ENCODE measurements around the gene FHIT.
A peak's percentile ranks its signal among the peaks of the same experiment; 100 is the strongest.

The FHIT gene

DNA sequence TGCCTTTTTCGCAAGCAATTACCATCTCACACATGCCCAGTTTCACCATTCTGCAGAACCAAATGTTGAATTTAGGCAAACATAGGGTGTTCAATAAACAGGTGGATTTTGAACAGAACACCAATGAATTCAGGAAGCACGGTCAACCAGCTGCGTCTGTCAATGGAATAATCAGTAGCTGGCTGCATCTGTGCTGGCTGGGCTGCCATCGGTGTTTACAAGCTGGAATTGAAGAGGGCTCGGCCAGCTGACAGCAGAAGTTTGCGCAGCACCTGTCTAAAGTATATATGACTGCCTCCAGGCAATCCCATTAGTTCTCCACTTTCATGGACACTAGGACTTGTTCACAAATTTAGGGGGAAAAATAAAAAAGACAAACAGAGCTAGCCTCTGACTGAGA is 1205.0 kb downstream of the FHIT start:
- DNase-seq (ENCODE audit: low read depth) = no peak

DNA sequence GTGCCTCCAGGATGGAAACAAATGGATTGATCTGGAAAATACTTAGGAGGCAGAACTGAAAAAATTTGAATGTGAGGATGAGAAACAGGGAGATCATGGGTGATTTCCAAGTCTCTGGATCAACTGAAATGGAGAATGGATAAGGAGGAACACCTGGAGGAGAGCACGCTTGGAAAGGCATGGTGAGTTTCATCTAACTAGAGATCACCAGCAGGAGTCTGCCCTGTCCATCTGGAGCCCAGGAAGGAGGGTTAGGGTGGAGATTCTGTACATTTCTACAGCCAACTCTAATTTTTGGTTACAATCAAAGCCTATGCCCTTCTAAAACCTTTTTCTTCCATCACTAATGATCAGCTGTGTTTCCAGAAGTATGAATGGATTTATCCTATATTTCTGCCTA is 1205.6 kb downstream of the FHIT start:
- DNase-seq (ENCODE audit: low read depth) = no peak

DNA sequence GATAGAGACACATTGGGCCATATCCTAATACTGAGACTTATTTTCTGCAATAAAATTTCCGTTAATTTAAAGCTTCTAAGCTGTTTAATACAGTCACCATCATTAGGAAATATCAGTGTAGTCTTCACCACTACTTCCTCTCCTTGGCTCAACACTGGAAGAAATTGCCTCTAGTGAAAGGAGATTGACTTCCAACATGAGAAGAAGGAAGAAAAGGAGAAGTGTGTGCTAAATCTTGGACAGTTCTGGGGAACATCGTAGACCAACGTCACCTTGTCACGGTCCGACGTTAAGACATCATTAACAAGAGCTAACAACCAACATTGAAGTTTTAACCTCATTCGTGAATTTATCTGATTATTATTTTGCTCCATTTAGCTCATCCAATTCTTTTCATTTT is 1214.4 kb downstream of the FHIT start:
- no peak for DNase-seq (ENCODE audit: low read depth)

DNA sequence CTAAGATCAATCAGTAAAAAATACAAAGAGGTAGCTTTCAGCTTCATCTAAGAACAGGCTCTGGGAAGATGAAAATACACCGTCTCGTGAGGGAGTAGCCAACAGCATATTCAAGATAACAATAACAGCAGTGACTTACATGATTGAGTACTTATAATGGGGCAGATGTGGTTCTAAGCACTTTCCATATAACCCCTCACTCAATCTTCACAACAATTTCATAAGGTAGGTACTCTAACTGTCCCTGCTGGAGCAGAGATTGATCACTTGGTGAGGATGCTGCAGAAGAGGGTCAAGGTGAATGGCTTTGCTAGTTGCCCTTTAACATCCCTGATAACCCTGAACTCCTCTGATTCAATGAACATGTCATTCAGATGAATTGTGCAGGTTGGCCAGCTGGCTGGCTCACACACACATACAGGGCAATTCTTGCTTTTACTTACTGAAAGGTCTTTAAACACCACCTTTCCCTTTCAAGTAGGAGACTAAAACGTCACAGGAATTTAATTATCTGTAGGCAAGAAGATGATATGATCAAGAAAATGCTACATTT is 1217.3 kb downstream of the FHIT start:
- DNase-seq (ENCODE audit: low read depth) = no peak

DNA sequence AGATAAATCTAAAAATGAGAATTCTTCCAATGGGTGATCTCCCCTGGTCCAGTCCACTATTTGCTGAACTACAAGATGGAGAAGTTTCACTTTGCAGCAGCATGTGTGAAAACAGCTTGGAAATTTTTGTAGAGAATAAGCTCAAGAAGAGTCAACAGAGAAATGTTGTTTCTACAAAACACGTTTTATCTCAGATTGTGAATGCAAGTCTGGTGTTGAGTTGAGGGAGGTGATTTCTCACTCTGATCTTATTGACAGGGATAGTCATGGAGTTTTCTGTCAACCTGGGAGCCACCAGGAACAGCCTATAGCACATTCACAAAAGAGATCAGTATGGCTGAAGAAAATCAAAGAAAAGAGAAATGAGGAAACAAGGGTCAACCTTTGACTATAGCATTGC is 1220.3 kb downstream of the FHIT start:
- no peak for DNase-seq (ENCODE audit: low read depth)

DNA sequence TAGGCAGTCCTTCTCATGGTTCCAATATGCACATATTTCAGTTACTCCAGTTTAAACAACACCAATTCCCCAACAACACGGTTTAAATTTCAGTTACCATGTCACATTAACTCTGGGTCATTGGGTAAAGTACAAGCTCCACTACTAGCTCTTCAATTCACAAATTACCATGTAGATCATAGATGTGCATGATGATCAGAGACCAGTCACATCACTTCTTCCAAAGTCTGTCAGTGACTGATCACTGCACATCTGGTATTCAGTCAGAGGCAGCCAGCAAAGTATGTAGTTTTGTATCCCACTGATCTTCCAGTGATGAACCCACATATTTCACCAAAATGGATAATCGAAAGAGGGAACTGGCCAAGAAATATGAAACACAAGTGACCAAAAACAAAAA is 1223.0 kb downstream of the FHIT start:
- DNase-seq (ENCODE audit: low read depth) = no peak

DNA sequence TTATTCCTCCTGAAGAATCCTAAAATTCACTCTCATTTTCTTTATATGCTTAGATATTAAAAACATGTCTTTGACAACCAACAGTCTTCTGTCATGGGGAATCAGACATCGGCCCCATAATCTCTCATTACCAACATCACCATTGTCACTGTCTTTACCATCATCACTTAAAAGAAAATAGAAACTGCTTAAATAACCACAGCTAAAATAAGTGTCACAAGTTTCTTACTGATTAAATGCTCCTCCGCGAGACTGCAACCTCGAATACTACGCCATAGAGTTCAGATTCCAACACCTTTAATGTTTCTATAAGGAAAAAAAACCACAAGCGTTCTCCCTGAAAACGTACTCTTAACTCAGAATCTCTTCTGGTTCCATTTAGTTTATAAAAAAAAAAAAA is 1223.9 kb downstream of the FHIT start:
- no peak for DNase-seq (ENCODE audit: low read depth)

DNA sequence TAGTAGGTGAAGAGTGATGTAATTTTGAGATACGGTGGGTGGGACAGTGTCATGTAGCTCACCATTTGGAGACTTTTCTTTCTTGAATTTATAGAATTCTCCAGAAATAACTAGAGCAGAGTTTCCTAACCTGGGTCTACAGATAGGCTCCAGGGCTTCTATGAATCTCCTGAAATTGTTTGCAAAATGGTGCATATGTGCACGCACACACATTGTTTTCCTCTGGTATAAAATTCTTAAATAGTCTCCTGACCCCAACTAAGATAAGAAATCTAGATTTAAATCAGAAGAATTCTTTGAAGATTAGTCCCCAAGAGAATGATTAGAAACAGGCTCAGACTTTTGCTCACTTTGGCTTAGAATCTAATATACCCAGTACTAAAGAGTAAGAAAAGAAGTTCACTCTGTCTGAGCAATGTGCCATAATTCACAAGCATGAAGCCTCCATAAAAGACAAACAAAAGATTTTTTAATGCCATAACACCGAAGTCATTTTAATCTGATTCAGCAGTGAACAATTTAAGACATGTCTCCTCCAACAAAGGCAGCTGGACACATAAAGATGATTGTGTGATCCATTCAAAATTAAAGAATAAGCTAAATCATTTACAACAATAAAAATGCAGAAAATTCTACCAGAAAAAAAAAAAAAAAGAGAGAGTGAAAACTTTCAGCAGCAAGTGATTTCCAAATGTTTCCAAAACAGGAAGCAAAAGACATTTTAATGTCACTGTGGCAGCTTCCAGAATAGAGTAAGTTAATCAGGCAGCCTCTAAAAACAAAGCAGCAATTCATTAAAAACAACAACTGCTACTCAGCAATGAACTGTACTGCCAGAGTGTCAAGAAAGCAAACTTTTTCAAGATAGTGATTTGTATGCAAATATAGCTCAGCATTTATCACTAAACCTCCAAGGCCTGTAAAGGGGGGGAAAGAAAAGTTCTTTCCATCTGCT is 1225.9 kb downstream of the FHIT start:
- DNase-seq (ENCODE audit: low read depth) = peak; percentile 48

DNA sequence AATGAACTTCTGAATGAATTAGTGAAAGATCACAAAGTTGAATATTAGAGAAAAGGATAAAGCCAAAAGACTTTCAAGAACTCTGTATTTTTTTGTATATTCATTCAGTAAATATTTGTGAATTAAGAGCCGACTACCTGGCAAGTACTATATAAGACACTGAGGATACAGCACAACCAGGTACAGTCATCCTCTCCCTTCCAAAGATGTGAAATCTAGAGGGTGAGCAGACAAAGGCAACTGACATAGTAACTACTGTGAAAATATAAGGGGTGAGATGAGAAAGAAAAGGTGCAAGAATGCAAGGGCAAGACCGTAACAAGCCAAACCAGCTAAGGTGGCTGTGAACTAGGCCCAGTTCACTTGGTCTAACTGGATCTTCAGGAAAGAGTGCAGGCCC is 1226.9 kb downstream of the FHIT start:
- no peak for DNase-seq (ENCODE audit: low read depth)

DNA sequence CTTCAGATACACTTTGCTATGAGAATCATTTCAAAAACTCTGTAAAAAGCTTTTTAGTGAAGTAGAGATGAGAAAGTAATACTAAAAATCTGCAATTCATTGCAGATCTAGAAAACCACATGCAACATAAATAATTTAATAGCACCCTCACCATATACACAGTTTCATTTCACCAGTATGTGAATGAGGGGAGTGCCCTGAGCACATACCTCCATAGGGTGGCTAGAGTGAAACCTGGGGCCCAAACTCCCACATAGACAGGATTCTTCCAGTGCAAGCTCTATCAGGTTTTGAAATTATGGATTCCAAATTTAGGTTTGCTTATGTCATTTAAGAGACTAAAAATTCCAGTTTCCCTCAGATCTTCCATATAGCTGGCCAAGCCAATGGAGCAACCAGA is 1228.1 kb downstream of the FHIT start:
- DNase-seq (ENCODE audit: low read depth) = no peak

DNA sequence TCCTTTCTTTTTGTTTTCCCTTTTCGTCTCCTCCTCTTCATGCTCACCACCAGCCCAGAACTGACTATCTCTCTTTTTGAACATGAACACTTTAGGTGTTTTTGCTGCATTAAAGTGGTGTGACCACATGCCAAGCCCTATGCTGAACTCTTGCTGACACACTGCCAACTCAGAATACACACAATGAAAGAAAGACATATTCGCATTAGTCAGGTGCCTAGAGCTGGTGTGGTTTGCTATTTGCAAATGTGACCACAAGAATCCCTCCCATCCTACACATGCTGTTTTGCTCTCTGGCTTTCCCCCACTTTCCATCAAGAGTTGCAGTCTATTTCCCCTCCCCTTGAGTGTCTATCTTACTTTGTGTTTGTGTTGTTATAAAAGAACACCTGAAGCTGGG is 1233.6 kb downstream of the FHIT start:
- no peak for DNase-seq (ENCODE audit: low read depth)

DNA sequence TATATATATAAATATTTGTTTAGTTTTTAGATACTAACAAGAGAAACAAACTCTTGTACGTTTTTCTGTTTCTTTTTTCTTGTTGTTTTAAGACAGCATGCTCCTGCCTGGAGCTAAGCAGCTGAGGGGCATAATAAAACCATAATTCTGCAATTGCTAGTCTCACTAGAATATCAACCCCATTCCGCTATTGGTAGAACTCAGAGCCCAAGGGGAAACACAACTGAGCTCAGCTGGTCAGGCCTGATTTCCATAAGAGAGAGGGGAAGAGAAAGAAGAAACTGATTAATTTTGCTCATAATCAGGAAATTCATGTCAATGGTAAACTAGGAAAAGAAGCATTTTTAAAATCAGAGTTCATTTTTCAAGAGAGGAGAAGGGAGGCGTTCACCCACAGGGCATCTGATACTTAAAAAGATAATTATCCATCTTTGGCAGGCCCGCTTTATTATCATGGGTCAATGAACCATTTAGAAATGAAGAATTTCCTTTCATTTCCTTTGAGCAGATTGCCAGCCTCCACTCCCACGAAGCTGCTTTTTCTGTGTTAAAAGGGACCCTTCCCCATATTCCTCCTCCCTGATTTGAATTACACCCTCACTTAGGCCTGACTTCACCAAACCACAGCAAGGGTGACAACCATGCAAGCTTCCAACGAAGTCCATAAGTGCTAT is 1236.1 kb downstream of the FHIT start:
- DNase-seq (ENCODE audit: low read depth) = no peak

DNA sequence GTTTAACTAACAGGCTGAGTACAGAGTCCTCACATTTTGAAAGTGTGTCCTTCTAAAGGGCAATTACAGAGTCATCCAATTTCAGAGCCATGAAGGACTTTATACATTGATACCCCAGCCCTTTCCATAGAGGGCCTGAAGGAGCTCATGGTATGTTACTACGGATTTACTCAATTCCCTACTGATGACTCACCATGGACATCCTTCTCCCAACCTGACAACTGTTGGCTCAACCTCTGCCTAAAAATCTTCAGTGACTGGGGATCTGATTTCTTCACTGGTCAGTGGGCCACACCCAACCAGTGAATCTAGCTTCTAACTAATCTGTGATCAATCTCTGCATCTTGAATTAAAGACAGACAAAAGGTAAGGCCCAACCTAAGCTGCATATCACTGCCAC is 1238.0 kb downstream of the FHIT start:
- peak; percentile 4 for DNase-seq (ENCODE audit: low read depth)

DNA sequence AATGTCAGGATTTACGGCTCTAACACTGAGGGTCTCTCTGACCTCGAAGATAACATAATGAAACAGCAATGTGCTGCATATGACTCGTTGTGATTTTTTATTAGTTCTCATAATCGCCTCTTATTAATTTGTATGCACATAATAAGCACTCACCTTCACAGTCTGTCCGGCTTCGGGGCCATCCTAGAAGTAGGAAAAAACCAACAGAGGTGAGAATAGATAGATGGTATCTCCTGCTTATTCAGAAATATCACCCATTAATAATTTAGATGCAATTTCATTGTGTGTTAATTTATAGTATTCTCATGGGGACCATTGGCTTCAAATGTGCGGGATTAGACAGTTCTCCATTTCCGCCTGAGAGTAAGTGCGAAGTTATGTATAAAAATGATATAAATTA is 1240.0 kb downstream of the FHIT start:
- no peak for DNase-seq (ENCODE audit: low read depth)

DNA sequence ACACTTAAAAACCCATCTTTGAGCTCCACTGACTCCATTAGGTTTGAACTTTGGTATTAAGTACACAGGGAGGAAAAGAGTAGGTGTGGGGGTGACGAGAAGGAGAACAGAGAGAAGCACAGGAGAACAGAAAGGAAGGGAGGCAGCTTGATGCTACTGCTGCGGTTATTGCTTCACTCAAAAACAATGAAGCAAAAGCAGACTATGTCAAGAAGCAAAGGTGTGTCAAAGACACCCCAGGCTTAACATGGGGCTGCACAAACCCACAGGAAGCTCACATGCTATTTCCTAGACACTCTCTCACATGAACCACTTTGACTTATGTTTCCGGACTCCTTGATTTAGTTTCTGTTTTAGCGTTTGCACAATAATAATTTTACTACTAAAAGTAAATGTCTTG is 1240.5 kb downstream of the FHIT start:
- no peak for DNase-seq (ENCODE audit: low read depth)

DNA sequence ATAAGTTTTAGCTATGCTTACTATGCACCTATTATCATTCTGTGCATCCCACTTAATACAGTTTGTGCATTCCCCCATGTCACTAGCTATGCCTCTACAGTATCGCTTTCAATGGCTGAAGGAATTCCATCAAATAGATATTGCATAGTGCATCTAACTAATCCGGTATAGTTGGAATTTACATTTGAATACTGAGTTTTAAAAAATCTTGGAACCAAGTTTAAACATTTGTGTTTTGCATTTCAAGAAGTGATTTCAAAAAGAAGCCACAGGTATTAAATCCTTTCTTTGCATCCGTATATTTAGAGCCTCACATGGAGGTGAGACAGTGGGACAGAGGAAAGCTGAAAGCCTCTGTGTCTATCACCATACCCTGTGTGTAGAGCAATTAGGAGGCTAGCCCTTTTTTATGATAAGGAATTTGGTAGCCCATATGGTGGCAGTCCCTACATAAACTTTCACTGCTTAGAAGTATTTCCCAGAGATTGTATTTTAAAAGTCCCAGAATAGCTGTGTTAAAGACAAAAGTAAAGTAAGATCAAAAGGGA is 1241.2 kb downstream of the FHIT start:
- DNase-seq (ENCODE audit: low read depth) = no peak

DNA sequence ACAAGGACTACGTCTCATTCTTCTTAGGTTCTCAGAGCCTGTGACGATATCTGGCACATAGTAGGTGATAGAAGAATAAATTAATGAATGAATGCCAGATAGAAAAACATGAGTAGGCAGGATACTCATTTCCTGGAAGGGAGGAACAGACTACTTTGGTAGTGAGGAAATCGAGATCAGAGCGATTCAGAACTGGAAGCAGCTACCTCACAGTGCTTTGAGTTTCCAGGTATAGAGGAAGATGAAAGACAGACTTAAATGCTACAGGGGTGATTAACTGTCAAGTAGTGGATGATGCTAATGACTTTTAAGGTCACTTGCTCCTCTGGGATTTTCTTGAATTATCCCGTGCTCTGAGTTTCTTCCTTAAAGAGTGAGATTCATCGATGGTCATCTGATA is 1249.9 kb downstream of the FHIT start:
- no peak for DNase-seq (ENCODE audit: low read depth)

DNA sequence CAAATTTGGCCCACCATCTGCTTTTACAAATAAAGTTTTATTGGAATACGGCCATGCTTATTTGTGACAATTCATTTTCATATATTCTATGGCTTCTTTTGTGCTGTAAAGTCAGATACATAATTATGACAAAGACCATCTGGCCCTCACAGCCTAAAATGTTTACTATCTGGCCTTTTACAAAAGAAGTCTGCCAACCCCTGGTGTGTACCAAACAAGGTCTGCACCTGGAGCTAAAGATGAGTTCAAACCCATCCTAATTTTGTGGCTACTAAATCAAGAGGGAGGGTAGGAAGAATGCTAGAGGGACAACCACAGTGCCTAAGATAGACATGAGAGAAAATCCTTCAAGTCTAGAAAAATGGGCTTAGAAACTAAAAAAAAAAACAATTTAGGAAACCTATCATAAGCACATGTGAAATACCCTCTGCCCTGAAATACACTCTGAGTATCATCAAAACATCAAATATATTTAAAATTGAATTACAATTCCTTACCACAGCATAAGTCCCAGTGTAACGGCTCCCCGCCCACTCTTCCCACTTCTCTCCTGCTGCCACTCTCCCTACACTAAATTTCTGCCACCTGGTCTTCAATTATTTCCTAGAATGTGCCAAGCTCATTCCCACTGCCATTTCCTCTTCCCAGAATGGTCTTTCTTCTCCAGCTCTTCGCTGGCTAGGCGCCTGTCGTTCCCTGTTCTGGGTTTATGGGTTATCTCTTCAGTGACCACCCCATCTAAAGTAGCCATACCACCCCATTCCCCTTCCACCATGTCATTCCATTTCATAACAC is 1250.7 kb downstream of the FHIT start:
- no peak for DNase-seq (ENCODE audit: low read depth)

DNA sequence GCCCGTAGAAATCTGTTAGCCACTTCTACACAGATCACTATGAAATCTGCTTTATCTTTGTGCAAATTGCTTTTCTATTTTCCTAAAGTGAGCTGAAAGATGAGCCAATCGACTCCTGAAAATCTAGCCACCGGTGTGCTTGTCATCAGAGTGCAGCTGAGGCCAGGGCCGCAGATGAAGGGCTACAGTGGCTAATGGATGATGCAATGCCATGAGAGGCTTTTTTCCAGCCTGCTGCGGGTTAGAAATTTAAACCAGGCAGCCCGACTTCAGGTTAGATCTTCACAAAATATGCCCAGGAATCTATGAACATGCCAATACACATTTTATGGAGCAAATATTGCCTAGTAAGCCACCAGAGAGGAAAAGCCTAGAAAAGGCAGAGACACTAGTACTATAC is 1253.2 kb downstream of the FHIT start:
- no peak for DNase-seq (ENCODE audit: low read depth)

DNA sequence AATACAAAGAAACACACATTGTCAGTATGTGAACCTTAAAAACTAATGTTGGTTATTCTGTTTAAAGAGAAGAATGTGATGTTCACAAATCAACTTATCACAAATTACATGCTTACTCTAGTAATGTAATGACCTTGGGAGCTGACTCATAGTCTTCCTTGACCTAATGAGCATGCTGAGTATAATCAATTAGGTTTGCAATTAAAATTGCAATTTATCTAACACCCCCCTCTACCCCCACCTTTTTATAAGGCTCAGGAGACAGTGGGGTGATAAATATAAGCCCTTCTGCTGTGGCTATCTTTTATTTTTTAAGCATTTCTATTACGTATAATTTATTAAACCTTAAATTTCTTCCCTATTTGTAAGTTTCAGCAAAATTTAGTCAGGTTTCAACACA is 1253.7 kb downstream of the FHIT start:
- no peak for DNase-seq (ENCODE audit: low read depth)

DNA sequence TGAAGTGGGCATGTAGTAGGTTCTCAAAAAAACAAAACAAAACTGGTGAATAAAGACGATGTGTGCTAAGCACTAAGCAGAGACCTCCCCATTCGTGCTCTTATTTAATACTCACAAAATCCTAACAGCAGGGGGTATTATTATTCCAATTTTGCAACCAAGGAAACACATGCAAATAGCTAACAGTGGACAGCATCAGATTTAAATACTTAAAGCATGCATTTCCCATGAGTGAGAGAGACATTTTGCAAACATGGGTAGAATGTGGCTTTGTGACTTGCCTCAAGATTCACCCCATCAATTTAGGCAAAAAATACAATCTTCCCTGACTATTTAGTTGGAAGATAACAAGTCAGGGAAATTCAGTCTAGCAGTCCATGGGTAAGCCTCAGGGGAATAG is 1255.2 kb downstream of the FHIT start:
- DNase-seq (ENCODE audit: low read depth) = peak; percentile 0

DNA sequence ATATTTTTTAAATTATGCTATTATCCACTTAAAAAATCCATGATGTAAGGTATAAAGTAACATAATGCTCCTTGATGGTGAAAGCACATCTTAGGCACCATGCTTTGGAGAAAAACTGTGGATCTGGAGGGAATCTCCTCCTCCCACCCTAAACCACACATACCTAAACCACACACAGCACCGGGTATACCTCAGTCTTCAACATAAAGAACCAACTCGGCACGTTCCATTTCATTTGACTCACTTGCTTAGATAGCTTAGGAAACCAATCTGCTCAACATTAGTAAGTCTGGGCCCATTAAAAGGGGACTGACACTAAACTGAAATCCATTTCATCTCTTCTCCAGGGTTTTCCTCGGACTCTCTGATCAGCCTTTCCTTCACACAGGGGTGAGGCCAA is 1255.7 kb downstream of the FHIT start:
- no peak for DNase-seq (ENCODE audit: low read depth)

All from EH (cell line).